Measurements from ENCODE around the gene NUDT17. TPM values are rescaled to one million over a fixed set of nuclear protein-coding genes. Genes with fewer than 3 reads are reported as not detected.
"Not testable (repeated sequence)": the region's sequence is repeated elsewhere in the genome, so short reads cannot be mapped to it uniquely, and the experiment has no call there.

The NUDT17 gene
- total RNA-seq, 1 experiment from 2014 or later, result 3.0 TPM

DNA sequence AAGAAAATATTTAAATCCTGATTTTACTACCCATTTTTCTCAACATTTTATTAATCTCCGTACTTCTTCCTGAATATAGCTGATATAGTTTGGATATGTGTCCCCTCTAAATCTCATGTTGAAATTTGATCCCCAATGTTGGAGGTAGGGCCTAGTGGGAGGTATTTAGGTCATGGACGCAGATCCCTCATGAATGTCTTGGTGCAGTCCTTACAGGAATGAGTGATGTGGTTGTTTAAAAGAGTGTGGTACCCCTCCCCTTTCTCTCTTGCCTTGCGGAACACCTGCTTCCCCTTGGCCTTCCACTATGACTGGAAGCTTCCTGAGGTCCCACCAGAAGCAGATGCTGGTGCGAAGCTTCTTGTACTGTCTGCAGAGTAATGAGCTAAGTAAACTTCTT, 39.0 kb upstream of the NUDT17 start:
- Histone ChIP-seq H3K4me2 (ENCODE audit: low read length) (no peak overlapping the region), H3K9me2 (replicated peaks; ENCODE audit: low read length) (no peaks in the 10 kb centered on the region), H3K4me1 (ENCODE audit: insufficient read depth, low read length) (peaks cover 26% of the 10 kb centered on the region), H4K20me1 (ENCODE audit: low read length) (no peaks in the 10 kb centered on the region), H3K4me3 (ENCODE audit: low read length) (no peak overlapping the region), H3K36me3 (ENCODE audit: low read depth, low read length) (no peaks in the 10 kb centered on the region), H3K27ac (ENCODE audit: low read length) (no peak overlapping the region), H2AFZ (ENCODE audit: low read length) (no peak overlapping the region), H3K79me2 (ENCODE audit: low read length) (peaks cover 71% of the 10 kb centered on the region), H3K9ac (ENCODE audit: low read length) (no peak overlapping the region), H3K9me3 (ENCODE audit: low read length) (no peaks in the 10 kb centered on the region), H3K27me3 (ENCODE audit: low read length) (no peaks in the 10 kb centered on the region), H3F3A (ENCODE audit: low read length, unreplicated experiment) (no peaks in the 10 kb centered on the region)
- BruUV-seq (replicated peaks), result no TSS peak
- POLR2A ChIA-PET (ENCODE audit: unreplicated experiment), result no interaction called here
- no peak for DNase-seq
- intact Hi-C loops (cut with micrococcal nuclease), result loop anchor here (10.0 kb wide), 1 partner anchor 52 kb away; no protein-coding TSS in a partner anchor
- CTCF ChIA-PET, result no interaction called here
- no peak for ATAC-seq
- no peak for TF ChIP-seq EZH2 (IDR thresholded peaks at IDR 0.05; ENCODE audit: low read length, unreplicated experiment)
- TF ChIP-seq, protein P1, sequence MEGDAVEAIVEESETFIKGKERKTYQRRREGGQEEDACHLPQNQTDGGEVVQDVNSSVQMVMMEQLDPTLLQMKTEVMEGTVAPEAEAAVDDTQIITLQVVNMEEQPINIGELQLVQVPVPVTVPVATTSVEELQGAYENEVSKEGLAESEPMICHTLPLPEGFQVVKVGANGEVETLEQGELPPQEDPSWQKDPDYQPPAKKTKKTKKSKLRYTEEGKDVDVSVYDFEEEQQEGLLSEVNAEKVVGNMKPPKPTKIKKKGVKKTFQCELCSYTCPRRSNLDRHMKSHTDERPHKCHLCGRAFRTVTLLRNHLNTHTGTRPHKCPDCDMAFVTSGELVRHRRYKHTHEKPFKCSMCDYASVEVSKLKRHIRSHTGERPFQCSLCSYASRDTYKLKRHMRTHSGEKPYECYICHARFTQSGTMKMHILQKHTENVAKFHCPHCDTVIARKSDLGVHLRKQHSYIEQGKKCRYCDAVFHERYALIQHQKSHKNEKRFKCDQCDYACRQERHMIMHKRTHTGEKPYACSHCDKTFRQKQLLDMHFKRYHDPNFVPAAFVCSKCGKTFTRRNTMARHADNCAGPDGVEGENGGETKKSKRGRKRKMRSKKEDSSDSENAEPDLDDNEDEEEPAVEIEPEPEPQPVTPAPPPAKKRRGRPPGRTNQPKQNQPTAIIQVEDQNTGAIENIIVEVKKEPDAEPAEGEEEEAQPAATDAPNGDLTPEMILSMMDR (conservative IDR thresholded peaks at IDR 0.05; ENCODE audit: low read depth, low read length), result no peak
- TF ChIP-seq EZH2phosphoT487 (IDR thresholded peaks at IDR 0.05; ENCODE audit: borderline replicate concordance, low read length), result no peak

DNA sequence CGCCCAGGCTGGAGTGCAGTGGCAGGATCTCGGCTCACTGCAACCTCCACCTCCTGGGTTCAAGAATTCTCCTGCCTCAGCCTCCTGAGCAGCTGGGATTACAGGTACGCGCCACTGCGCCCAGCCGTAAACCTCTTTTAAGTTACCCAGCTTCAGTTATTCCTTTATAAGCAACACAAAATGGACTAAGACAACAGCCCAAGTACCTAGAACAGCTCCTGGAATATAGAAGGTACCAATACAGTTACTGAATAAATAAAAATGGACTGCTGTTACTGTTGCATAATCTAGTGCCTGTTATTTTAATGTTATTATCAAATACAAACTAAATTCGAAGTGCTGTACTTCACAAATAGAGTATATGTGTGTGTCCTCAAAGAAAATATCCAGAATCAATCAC, 38.6 kb upstream of the NUDT17 start:
- Histone ChIP-seq H3K27me3 (ENCODE audit: low read length) (no peaks in the 10 kb centered on the region), H3K79me2 (ENCODE audit: low read length) (peaks cover 66% of the 10 kb centered on the region), H4K20me1 (ENCODE audit: low read length) (no peaks in the 10 kb centered on the region), H3K9me2 (replicated peaks; ENCODE audit: low read length) (no peaks in the 10 kb centered on the region), H3K9me3 (ENCODE audit: low read length) (no peaks in the 10 kb centered on the region), H3K27ac (ENCODE audit: low read length) (no peak overlapping the region), H2AFZ (ENCODE audit: low read length) (no peak overlapping the region), H3K4me2 (ENCODE audit: low read length) (no peak overlapping the region), H3K4me1 (ENCODE audit: insufficient read depth, low read length) (peaks cover 24% of the 10 kb centered on the region), H3K36me3 (ENCODE audit: low read depth, low read length) (no peaks in the 10 kb centered on the region), H3K9ac (ENCODE audit: low read length) (no peak overlapping the region), H3F3A (ENCODE audit: low read length, unreplicated experiment) (no peaks in the 10 kb centered on the region), H3K4me3 (ENCODE audit: low read length) (no peak overlapping the region)
- ChIA-PET POLR2A (ENCODE audit: unreplicated experiment) (no interaction called here), CTCF (no interaction called here)
- DNase-seq, result no peak
- TF ChIP-seq EZH2 (IDR thresholded peaks at IDR 0.05; ENCODE audit: low read length, unreplicated experiment), result no peak
- no peak for TF ChIP-seq EZH2phosphoT487 (IDR thresholded peaks at IDR 0.05; ENCODE audit: borderline replicate concordance, low read length)
- TF ChIP-seq, protein P1 (conservative IDR thresholded peaks at IDR 0.05; ENCODE audit: low read depth, low read length), result no peak
- no peak for ATAC-seq
- BruUV-seq (replicated peaks), result no TSS peak
- intact Hi-C loops (cut with micrococcal nuclease), result loop anchor here (10.0 kb wide), 1 partner anchor 52 kb away; no protein-coding TSS in a partner anchor

DNA sequence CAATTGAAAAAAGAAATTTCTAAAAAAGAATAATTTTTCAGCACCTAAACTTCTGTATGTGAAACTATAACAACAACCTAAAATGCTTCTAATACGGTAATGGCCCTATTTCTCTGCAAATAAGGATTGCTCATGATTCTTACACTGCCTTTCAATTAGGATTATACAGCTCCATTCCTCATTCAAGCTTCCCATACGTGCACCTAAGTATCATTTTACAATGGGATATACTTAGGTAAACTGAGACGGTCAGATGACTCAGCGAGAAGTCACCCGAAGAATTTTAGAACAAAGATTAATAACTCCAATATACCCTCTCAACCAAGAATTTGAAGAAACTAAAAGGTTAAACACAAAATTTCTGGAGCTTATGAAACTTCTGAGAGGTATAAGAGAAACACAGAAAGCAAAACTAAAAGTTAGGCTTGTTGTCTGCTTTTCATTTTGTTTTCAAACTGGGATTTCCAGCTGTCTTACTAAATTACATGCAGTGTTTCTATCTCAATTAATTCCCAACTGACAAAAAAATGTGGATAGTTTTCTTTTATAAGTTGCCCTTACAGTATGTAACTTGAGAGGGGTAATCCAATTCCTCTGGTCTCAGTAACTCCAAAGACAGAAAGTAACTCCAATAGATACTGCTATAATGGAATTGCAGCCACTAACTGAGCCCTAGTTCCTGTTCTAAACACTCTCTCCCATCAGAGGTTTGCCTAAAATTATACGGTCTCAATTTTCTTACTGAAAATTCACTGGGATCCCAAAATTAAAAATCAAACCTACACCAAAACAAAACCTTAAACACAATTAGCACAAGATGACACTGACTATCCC, 32.2 kb upstream of the NUDT17 start:
- H2AFZ ChIP-seq (ENCODE audit: low read length); H3K9me3 ChIP-seq (ENCODE audit: low read length); H3K9me2 ChIP-seq (replicated peaks; ENCODE audit: low read length); intact Hi-C loops (cut with micrococcal nuclease); H4K20me1 ChIP-seq (ENCODE audit: low read length); H3K27me3 ChIP-seq (ENCODE audit: low read length); H3K36me3 ChIP-seq (ENCODE audit: low read depth, low read length); H3F3A ChIP-seq (ENCODE audit: low read length, unreplicated experiment); H3K4me1 ChIP-seq (ENCODE audit: insufficient read depth, low read length); POLR2A ChIA-PET (ENCODE audit: unreplicated experiment); BruUV-seq (replicated peaks); CTCF ChIA-PET: not testable (repeated sequence)
- Histone ChIP-seq H3K4me2 (ENCODE audit: low read length) (peak overlapping the region; percentile 62), H3K4me3 (ENCODE audit: low read length) (peak overlapping the region; percentile 43), H3K9ac (ENCODE audit: low read length) (0 out of 2 replicates have a peak overlapping the region, but pooled peaks have one; percentile 20), H3K79me2 (ENCODE audit: low read length) (peaks cover 35% of the 10 kb centered on the region), H3K27ac (ENCODE audit: low read length) (peak overlapping the region; percentile 62)
- ATAC-seq, result peak; percentile 87
- DNase-seq, result peak; percentile 17

DNA sequence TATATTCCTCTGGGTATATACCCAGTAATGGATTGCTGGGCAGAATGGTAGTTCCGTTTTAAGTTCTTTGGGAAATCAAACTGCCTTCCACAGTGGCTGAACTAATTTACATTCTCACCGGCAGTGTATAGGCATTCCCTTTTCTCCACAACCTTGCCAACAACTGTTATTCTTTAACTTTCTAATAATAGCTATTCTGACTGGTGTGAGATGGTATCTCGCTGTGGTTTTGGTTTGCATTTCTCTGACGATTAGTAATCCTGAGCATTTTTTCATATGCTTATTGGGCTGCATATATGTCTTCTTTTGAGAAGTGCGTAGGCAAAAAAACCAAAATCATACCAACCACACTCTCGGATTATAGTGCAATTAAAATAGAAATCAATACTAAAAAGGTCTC, 27.3 kb upstream of the NUDT17 start:
- BruUV-seq (replicated peaks); H3K9me2 ChIP-seq (replicated peaks; ENCODE audit: low read length); POLR2A ChIA-PET (ENCODE audit: unreplicated experiment); H3F3A ChIP-seq (ENCODE audit: low read length, unreplicated experiment); H3K27me3 ChIP-seq (ENCODE audit: low read length); H4K20me1 ChIP-seq (ENCODE audit: low read length); CTCF ChIA-PET; intact Hi-C loops (cut with micrococcal nuclease); H3K4me1 ChIP-seq (ENCODE audit: insufficient read depth, low read length); H2AFZ ChIP-seq (ENCODE audit: low read length); H3K36me3 ChIP-seq (ENCODE audit: low read depth, low read length); H3K9me3 ChIP-seq (ENCODE audit: low read length): not testable (repeated sequence)
- Histone ChIP-seq H3K27ac (ENCODE audit: low read length) (peak overlapping the region; percentile 69), H3K4me3 (ENCODE audit: low read length) (peak overlapping the region; percentile 50), H3K9ac (ENCODE audit: low read length) (peak overlapping the region; percentile 35; the same call in 1 of the 2 replicates), H3K4me2 (ENCODE audit: low read length) (peak overlapping the region; percentile 73), H3K79me2 (ENCODE audit: low read length) (peaks cover 40% of the 10 kb centered on the region)
- peak; percentile 60 for ATAC-seq
- DNase-seq, result peak; percentile 72

DNA sequence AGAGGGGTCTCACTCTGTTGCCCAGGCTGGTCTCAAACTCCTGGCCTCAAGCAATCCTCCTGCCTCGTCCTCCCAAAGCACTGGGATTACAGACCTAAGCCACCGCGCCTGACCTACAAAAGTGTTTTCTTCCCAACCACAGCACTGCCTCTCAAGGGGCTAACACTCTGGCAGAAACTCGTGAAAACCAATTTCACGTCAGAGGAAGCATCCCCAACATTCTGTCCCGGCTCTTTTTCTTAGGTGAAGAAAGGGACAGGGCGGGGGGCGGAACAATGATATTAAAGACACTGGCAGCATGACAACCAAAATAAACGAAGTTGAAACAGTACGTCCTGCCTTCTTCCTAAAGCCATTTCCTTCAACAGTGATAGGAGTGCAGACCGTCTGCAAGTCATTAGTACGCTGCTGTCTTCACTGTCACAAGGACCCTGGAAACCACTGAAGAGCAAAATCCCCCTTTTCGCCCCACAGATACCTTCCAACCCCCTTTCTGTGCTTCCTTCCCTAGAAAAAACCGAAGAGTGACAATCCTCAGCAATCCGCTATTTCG, 22.6 kb upstream of the NUDT17 start:
- H3K9me3 ChIP-seq (ENCODE audit: low read length); POLR2A ChIA-PET (ENCODE audit: unreplicated experiment); H4K20me1 ChIP-seq (ENCODE audit: low read length); H3K27me3 ChIP-seq (ENCODE audit: low read length); H3K9me2 ChIP-seq (replicated peaks; ENCODE audit: low read length); BruUV-seq (replicated peaks); H3K9ac ChIP-seq (ENCODE audit: low read length); DNase-seq; CTCF ChIA-PET; H3K27ac ChIP-seq (ENCODE audit: low read length); H2AFZ ChIP-seq (ENCODE audit: low read length); H3F3A ChIP-seq (ENCODE audit: low read length, unreplicated experiment): not testable (repeated sequence)
- H3K79me2 ChIP-seq (ENCODE audit: low read length), result peaks cover 57% of the 10 kb centered on the region
- intact Hi-C loops (cut with micrococcal nuclease), result loop anchor here (5.0 kb wide), 1 partner anchor 81 kb away; no protein-coding TSS in a partner anchor
- H3K36me3 ChIP-seq (ENCODE audit: low read depth, low read length), result peaks cover 13% of the 10 kb centered on the region
- H3K4me1 ChIP-seq (ENCODE audit: insufficient read depth, low read length), result peaks cover 20% of the 10 kb centered on the region
- peak; percentile 8; the same call in 1 of the 2 replicates for ATAC-seq
- H3K4me2 ChIP-seq (ENCODE audit: low read length), result peak overlapping the region; percentile 67
- peak overlapping the region; percentile 60 for H3K4me3 ChIP-seq (ENCODE audit: low read length)
